Sigmoid colon (tissue), 7 donors: Measurements from ENCODE around the gene ASPHD1. TPM values are rescaled to one million over a fixed set of nuclear protein-coding genes. Genes with fewer than 3 reads are reported as not detected.

Source experiments
- DNase-seq: peaks from one replicate; pipeline ENCODE4 v3.0.0-alpha.2; 2019
- H3K27ac ChIP-seq, 4 donors: fragments of 200-600 bp; sonication (generic); one replicate each; pipeline ENCODE4 v1.5.1; 2016 to 2019; ENCODE audit warnings: mild to moderate bottlenecking in 1 of 4
- H3K27me3 ChIP-seq, 3 donors: fragments of 200-600 bp; sonication (generic); one replicate each; pipeline ENCODE4 v1.5.1; 2019; ENCODE audit warnings: mild to moderate bottlenecking in 1 of 3
- H3K36me3 ChIP-seq, 4 donors: fragments of 200-600 bp; sonication (generic); one replicate each; pipeline ENCODE4 v1.5.1; 2016 to 2019
- H3K4me1 ChIP-seq, 4 donors: fragments of 200-600 bp; sonication (generic); one replicate each; pipeline ENCODE4 v1.5.1; 2017 to 2019
- H3K4me3 ChIP-seq, 4 donors: fragments of 200-600 bp; sonication (generic); one replicate each; pipeline ENCODE4 v1.5.1; 2017 to 2019; ENCODE audit warnings: mild to moderate bottlenecking in 2 of 4, moderate library complexity in 1 of 4
- H3K9me3 ChIP-seq, 4 donors: fragments of 200-600 bp in 3 of 4; sonication (generic) in 3 of 4; one replicate each; pipeline versions ENCODE4 v1.5.1 to v1.6.1; 2013 to 2019
- EP300 ChIP-seq, 4 donors: sonication (generic); formaldehyde crosslinking; IDR thresholded peaks; one replicate each; pipeline ENCODE4 v1.6.1; 2017; ENCODE audit warnings: antibody characterized with exemption in 4 of 4
- POLR2A ChIP-seq, 2 donors: fragments of 450-650 bp; IDR thresholded peaks; one replicate each; pipeline ENCODE4 v1.6.1; 2016; ENCODE audit warnings: antibody characterized with exemption in 2 of 2, mild to moderate bottlenecking in 2 of 2, moderate library complexity in 2 of 2
- POLR2AphosphoS5 ChIP-seq, 4 donors: sonication (generic); formaldehyde crosslinking; IDR thresholded peaks; one replicate each; pipeline ENCODE4 v1.6.1; 2017; ENCODE audit warnings: antibody characterized with exemption in 4 of 4
- WGBS, 2 donors: extraction: QIAGEN DNeasy Blood & Tissue Kit; methylation state at CpG; one replicate each; pipeline ENCODE4 v1.1.7; 2013; 5-methylcytosine and 5-hydroxymethylcytosine counted together
- intact Hi-C: fragments of 100-400 bp; cut with DNase I; formaldehyde crosslinking; loops from one replicate; pipeline ENCODE4 v1.15.1; 2023
- polyA plus RNA-seq, 3 donors: library from polyadenylated mRNA; stranded (reverse); fragments of 200-250 nt; gene quantifications; one replicate each; pipeline ENCODE4 v1.2.3, GENCODE V29; 2013
- total RNA-seq, 4 donors: library from RNA; depleted of rRNA; stranded (reverse); fragments of >200 nt; gene quantifications; one replicate each; pipeline ENCODE4 v1.1.0, GENCODE V29; 2016
- TF ChIP-seq, protein P1 (sequence below), 4 experiments: fragments of 450-650 bp in 3 of 4; fragments of 200-600 bp in 1 of 4; IDR thresholded peaks; one replicate each; pipeline ENCODE4 v1.5.1; 2016 to 2019; ENCODE audit warnings: antibody characterized with exemption in 4 of 4, mild to moderate bottlenecking in 3 of 4, moderate library complexity in 2 of 4
- donor health status: healthy with polysubstance abuse.
- donor health status: Bipolar disorder and iron deficiency.
- donor health status: healthy.

ASPHD1 gene
- total and polyA plus RNA-seq, 7 donors: 0.95 to 3.4 (median 2.3) TPM; not detected in 1

DNA sequence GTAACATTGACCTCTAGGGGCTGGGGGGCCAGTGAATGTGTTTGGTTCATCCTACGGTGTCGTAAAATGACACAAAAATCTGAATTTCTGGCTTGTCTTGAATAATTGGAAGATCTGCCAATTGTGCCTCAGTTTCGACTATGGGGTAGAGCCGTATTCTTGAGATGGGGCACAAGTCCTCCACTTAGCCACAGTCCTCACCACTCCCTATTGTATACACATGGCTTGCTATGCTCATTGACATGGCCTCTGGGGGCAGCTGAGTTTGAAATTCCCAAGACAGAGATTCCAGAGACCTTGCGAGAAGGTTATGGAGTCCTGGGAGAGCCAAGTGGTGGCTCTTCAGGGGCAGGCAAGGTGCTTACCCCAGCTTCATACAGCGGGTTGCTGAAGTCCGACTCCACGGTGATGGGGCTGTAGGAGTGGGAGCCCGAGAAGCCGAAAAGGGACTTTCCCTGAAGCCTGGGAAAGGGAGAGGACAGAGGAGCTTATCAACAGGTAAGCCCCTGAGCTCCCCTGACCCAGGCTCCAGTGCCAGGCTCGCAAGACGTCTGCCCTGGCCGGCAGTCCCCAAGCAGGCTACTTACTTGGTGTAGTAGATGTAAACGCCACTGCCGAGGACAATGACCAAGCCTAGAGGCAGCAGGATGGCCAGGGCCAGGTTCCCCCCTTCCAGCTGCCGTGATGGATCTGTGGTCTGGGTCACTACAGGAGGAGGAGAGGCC is 28.3 kb upstream of the ASPHD1 start:
- Histone ChIP-seq H3K27me3 (peaks cover 12 to 24% (median 14%) of the 10 kb centered on the region in 3 donors), H3K9me3 (peaks cover 0 to 3% (median 0%) of the 10 kb centered on the region in 4 donors), H3K4me1 (peaks cover 0 to 8% (median 7%) of the 10 kb centered on the region in 4 donors), H3K27ac (no peak overlapping the region), H3K36me3 (no peaks in the 10 kb centered on the region), H3K4me3 (no peak overlapping the region)
- WGBS, 2 donors: 91 to 95% methylated on average over 16 of the region's 16 CpGs
- intact Hi-C loops: no loop called here
- TF ChIP-seq, protein P1, sequence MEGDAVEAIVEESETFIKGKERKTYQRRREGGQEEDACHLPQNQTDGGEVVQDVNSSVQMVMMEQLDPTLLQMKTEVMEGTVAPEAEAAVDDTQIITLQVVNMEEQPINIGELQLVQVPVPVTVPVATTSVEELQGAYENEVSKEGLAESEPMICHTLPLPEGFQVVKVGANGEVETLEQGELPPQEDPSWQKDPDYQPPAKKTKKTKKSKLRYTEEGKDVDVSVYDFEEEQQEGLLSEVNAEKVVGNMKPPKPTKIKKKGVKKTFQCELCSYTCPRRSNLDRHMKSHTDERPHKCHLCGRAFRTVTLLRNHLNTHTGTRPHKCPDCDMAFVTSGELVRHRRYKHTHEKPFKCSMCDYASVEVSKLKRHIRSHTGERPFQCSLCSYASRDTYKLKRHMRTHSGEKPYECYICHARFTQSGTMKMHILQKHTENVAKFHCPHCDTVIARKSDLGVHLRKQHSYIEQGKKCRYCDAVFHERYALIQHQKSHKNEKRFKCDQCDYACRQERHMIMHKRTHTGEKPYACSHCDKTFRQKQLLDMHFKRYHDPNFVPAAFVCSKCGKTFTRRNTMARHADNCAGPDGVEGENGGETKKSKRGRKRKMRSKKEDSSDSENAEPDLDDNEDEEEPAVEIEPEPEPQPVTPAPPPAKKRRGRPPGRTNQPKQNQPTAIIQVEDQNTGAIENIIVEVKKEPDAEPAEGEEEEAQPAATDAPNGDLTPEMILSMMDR (IDR thresholded peaks at IDR 0.05): no peak
- no peak for TF ChIP-seq POLR2A (IDR thresholded peaks at IDR 0.05)
- no peak for TF ChIP-seq EP300 (IDR thresholded peaks at IDR 0.05)
- no peak for TF ChIP-seq POLR2AphosphoS5 (IDR thresholded peaks at IDR 0.05)
- DNase-seq: no peak

DNA sequence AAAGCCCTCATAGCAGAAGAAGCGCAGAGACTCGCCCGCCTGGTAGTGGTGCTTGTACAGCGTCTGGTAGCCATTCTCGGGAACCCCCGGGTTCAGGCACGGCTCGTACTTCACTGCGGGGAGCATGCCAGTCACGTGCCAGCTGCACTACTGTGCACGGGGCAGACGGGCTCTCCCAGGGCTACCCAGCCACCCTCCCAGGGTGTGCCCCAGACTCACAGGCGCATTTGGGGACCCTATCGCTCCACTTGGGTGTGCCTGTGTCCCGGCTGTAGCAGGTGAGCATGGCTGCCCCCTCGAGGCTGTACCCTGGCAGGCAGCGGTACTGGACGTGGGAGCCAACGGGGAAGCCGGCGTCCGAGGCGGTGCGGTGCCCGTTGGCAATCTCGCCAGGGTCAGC is 27.0 kb upstream of the ASPHD1 start:
- 92 to 93% methylated on average over 26 of the region's 26 CpGs for WGBS, 2 donors
- no peak for DNase-seq
- Histone ChIP-seq H3K9me3 (peaks cover 0 to 3% (median 0%) of the 10 kb centered on the region in 4 donors), H3K27ac (no peak overlapping the region), H3K36me3 (no peaks in the 10 kb centered on the region), H3K27me3 (peaks cover 19 to 38% (median 27%) of the 10 kb centered on the region in 3 donors), H3K4me3 (no peak overlapping the region), H3K4me1 (peaks cover 0 to 16% (median 9%) of the 10 kb centered on the region in 4 donors)
- TF ChIP-seq, protein P1 (IDR thresholded peaks at IDR 0.05): no peak
- no peak for TF ChIP-seq EP300 (IDR thresholded peaks at IDR 0.05)
- TF ChIP-seq POLR2A (IDR thresholded peaks at IDR 0.05): no peak
- no peak for TF ChIP-seq POLR2AphosphoS5 (IDR thresholded peaks at IDR 0.05)
- intact Hi-C loops: no loop called here

DNA sequence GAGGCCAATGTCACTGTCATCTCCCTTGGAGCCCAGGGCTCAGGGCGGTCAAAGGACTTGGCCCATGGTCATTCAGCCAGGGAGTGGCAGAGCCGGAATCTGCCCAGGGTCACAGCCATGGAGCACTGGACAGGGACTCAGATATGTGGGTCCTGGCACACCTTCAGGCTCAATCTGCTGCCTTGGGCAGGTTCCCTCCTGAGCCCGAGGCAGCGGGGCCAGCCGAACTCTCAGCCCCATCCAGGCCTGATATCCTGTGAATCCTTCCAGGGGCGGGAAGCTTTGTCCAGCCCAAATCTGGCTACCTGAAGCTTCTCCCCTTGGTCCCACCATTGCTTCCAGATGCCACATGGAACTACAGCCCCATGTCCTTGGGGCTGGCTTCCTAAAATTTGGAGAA is 25.1 kb upstream of the ASPHD1 start:
- intact Hi-C loops: no loop called here
- TF ChIP-seq POLR2A (IDR thresholded peaks at IDR 0.05) (no peak), POLR2AphosphoS5 (IDR thresholded peaks at IDR 0.05) (no peak), EP300 (IDR thresholded peaks at IDR 0.05) (no peak)
- TF ChIP-seq, protein P1 (IDR thresholded peaks at IDR 0.05): no peak
- DNase-seq: no peak
- WGBS, 2 donors: 94 to 96% methylated on average over 6 of the region's 6 CpGs
- Histone ChIP-seq H3K4me3 (no peak overlapping the region), H3K4me1 (peaks cover 0 to 16% (median 9%) of the 10 kb centered on the region in 4 donors), H3K27ac (no peak overlapping the region), H3K9me3 (peaks cover 0 to 3% (median 0%) of the 10 kb centered on the region in 4 donors), H3K36me3 (no peaks in the 10 kb centered on the region), H3K27me3 (peaks cover 19 to 55% (median 41%) of the 10 kb centered on the region in 3 donors)

DNA sequence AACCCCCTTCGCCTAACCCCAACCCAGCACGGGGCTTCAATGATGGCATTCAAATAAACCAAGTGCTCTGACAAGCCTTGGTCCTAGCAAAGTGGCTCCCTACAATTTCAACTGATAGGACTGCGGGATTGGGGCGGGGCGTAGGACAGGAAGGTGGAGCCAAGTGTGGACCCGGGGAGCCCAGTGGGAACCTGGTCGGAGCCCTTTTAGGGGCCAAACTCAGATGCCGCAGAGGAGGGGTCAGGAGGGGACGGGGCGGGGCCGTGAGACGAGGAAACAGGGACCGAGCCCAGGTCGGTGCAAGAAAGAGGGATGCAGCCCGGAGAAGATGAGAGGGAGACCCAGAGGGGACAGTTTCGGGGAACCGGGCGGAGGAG is 24.1 kb upstream of the ASPHD1 start:
- Histone ChIP-seq H3K27me3 (peaks cover 19 to 55% (median 41%) of the 10 kb centered on the region in 3 donors), H3K4me3 (peak overlapping the region in 2 of 4 donors; percentile 15 to 19)
- intact Hi-C loops: no loop called here

More for the DNA sequence above, 24.1 kb upstream of the ASPHD1 start:
- TF ChIP-seq EP300 (IDR thresholded peaks at IDR 0.05) (no peak), POLR2A (IDR thresholded peaks at IDR 0.05) (no peak), POLR2AphosphoS5 (IDR thresholded peaks at IDR 0.05) (no peak)
- TF ChIP-seq, protein P1 (IDR thresholded peaks at IDR 0.05): no peak
- Histone ChIP-seq H3K27ac (no peak overlapping the region), H3K9me3 (peaks cover 0 to 3% (median 0%) of the 10 kb centered on the region in 4 donors), H3K36me3 (no peaks in the 10 kb centered on the region), H3K4me1 (peaks cover 0 to 16% (median 9%) of the 10 kb centered on the region in 4 donors)
- DNase-seq: no peak
- WGBS, 2 donors: 26 to 49% methylated on average over 18 of the region's 18 CpGs
